WTC11 (cell line): Measurements from ENCODE around the gene MGAT2. TPM values are rescaled to one million over a fixed set of nuclear protein-coding genes. Genes with fewer than 3 reads are reported as not detected.
A peak's percentile ranks its signal among the peaks of the same experiment; 100 is the strongest.

Experiments used
- ATF1 ChIP-seq: sonication (generic); formaldehyde crosslinking; IDR thresholded peaks from 2 replicates; pipeline ENCODE4 v1.8.1; 2023; ENCODE audit warnings: mild to moderate bottlenecking, moderate library complexity, missing genetic modification reagents
- ESRRA ChIP-seq: sonication (generic); formaldehyde crosslinking; IDR thresholded peaks from 2 replicates; pipeline ENCODE4 v1.8.1; 2022; ENCODE audit warnings: mild to moderate bottlenecking, missing genetic modification reagents, borderline replicate concordance
- GRHL2 ChIP-seq: fragments of 250-450 bp; sonication (Bioruptor Pico); IDR thresholded peaks from 2 replicates; pipeline ENCODE4 v1.8.0; 2022; ENCODE audit warnings: mild to moderate bottlenecking, moderate library complexity; ENCODE audit not compliant: insufficient replicate concordance, severe bottlenecking
- HMGA2 ChIP-seq: fragments of 250-450 bp; sonication (Bioruptor Pico); IDR thresholded peaks from 2 replicates; pipeline ENCODE4 v1.4.0; 2021; ENCODE audit warnings: mild to moderate bottlenecking, moderate library complexity
- JAZF1 ChIP-seq: fragments of 250-450 bp; sonication (Bioruptor Pico); IDR thresholded peaks from 2 replicates; pipeline ENCODE4 v1.9.0; 2021; ENCODE audit warnings: moderate library complexity, mild to moderate bottlenecking, inconsistent platforms
- OVOL2 ChIP-seq: fragments of 250-450 bp; sonication (Bioruptor Pico); IDR thresholded peaks from 2 replicates; pipeline ENCODE4 v1.9.0; 2021; ENCODE audit warnings: mild to moderate bottlenecking, borderline replicate concordance
- RELA ChIP-seq: sonication (generic); formaldehyde crosslinking; IDR thresholded peaks from 2 replicates; pipeline ENCODE4 v1.8.1; 2022; ENCODE audit warnings: missing genetic modification reagents, mild to moderate bottlenecking, borderline replicate concordance
- ZNF232 ChIP-seq: sonication (generic); formaldehyde crosslinking; IDR thresholded peaks from 2 replicates; pipeline ENCODE4 v1.8.0; 2022; ENCODE audit warnings: mild to moderate bottlenecking, missing genetic modification reagents
- ZNF671 ChIP-seq: fragments of 250-450 bp; sonication (Bioruptor Pico); IDR thresholded peaks from 2 replicates; pipeline ENCODE4 v1.8.0; 2021; ENCODE audit warnings: mild to moderate bottlenecking
- total RNA-seq: library from RNA; stranded (reverse); gene quantifications from 3 replicates; pipeline ENCODE4 v1.2.3, GENCODE V29; 2021
- TF ChIP-seq, protein P1 (sequence below): sonication (generic); formaldehyde crosslinking; IDR thresholded peaks from 2 replicates; pipeline ENCODE4 v1.8.1; 2023; ENCODE audit warnings: mild to moderate bottlenecking, missing genetic modification reagents
- TF ChIP-seq, protein P2 (sequence below): fragments of 250-450 bp; sonication (Bioruptor Pico); IDR thresholded peaks from 2 replicates; pipeline ENCODE4 v2.1.2; 2022; ENCODE audit warnings: mild to moderate bottlenecking, moderate library complexity
- TF ChIP-seq, protein P3 (sequence below): sonication (generic); formaldehyde crosslinking; IDR thresholded peaks from 2 replicates; pipeline ENCODE4 v1.8.0; 2022; ENCODE audit warnings: mild to moderate bottlenecking, missing genetic modification reagents
- TF ChIP-seq, protein P4 (sequence below): sonication (generic); formaldehyde crosslinking; IDR thresholded peaks from 2 replicates; pipeline ENCODE4 v1.8.1; 2023; ENCODE audit warnings: mild to moderate bottlenecking, missing genetic modification reagents, moderate library complexity
- TF ChIP-seq, protein P5 (sequence below): sonication (generic); formaldehyde crosslinking; IDR thresholded peaks from 2 replicates; pipeline ENCODE4 v1.8.0; 2022; ENCODE audit warnings: mild to moderate bottlenecking, missing genetic modification reagents
- TF ChIP-seq, protein P6 (sequence below): sonication (generic); formaldehyde crosslinking; IDR thresholded peaks from 2 replicates; pipeline ENCODE4 v1.8.1; 2022; ENCODE audit warnings: mild to moderate bottlenecking, moderate library complexity, missing genetic modification reagents
- TF ChIP-seq, protein P7 (sequence below): fragments of 250-450 bp; sonication (Bioruptor Pico); IDR thresholded peaks from 2 replicates; pipeline ENCODE4 v1.9.0; 2021; ENCODE audit warnings: mild to moderate bottlenecking

Gene MGAT2
- total RNA-seq, 1 experiment from 2014 or later, result 25.2 TPM

DNA sequence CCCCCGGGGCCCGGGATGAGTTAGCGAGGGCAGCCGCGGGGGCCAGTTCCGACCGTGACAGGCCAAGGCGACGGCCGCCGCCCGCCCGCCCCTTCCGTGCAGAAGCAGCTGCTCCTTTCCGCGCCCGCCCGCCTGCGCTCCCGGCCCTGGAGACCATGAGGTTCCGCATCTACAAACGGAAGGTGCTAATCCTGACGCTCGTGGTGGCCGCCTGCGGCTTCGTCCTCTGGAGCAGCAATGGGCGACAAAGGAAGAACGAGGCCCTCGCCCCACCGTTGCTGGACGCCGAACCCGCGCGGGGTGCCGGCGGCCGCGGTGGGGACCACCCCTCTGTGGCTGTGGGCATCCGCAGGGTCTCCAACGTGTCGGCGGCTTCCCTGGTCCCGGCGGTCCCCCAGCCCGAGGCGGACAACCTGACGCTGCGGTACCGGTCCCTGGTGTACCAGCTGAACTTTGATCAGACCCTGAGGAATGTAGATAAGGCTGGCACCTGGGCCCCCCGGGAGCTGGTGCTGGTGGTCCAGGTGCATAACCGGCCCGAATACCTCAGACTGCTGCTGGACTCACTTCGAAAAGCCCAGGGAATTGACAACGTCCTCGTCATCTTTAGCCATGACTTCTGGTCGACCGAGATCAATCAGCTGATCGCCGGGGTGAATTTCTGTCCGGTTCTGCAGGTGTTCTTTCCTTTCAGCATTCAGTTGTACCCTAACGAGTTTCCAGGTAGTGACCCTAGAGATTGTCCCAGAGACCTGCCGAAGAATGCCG is 699 bp downstream of the MGAT2 start (continued):
- TF ChIP-seq, protein P1, sequence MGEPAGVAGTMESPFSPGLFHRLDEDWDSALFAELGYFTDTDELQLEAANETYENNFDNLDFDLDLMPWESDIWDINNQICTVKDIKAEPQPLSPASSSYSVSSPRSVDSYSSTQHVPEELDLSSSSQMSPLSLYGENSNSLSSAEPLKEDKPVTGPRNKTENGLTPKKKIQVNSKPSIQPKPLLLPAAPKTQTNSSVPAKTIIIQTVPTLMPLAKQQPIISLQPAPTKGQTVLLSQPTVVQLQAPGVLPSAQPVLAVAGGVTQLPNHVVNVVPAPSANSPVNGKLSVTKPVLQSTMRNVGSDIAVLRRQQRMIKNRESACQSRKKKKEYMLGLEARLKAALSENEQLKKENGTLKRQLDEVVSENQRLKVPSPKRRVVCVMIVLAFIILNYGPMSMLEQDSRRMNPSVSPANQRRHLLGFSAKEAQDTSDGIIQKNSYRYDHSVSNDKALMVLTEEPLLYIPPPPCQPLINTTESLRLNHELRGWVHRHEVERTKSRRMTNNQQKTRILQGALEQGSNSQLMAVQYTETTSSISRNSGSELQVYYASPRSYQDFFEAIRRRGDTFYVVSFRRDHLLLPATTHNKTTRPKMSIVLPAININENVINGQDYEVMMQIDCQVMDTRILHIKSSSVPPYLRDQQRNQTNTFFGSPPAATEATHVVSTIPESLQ, result no peak
- TF ChIP-seq ESRRA (CRISPR knock-in tag) (peak; percentile 32; the same call in 1 of the 2 replicates), ZNF232 (no peak), ATF1 (CRISPR knock-in tag) (no peak), HMGA2 (CRISPR knock-in tag) (no peak), OVOL2 (CRISPR knock-in tag) (no peak), JAZF1 (CRISPR knock-in tag) (no peak), GRHL2 (no peak), RELA (0 out of 2 replicates have a peak, but pooled peaks have one; percentile 47), ZNF671 (CRISPR knock-in tag) (no peak)
- TF ChIP-seq, protein P2, sequence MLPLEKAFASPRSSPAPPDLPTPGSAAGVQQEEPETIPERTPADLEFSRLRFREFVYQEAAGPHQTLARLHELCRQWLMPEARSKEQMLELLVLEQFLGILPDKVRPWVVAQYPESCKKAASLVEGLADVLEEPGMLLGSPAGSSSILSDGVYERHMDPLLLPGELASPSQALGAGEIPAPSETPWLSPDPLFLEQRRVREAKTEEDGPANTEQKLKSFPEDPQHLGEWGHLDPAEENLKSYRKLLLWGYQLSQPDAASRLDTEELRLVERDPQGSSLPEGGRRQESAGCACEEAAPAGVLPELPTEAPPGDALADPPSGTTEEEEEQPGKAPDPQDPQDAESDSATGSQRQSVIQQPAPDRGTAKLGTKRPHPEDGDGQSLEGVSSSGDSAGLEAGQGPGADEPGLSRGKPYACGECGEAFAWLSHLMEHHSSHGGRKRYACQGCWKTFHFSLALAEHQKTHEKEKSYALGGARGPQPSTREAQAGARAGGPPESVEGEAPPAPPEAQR (CRISPR knock-in tag), result no peak
- TF ChIP-seq, protein P3, sequence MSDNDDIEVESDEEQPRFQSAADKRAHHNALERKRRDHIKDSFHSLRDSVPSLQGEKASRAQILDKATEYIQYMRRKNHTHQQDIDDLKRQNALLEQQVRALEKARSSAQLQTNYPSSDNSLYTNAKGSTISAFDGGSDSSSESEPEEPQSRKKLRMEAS (CRISPR knock-in tag), result peak; percentile 78; the same call in 1 of the 2 replicates
- TF ChIP-seq, protein P4, sequence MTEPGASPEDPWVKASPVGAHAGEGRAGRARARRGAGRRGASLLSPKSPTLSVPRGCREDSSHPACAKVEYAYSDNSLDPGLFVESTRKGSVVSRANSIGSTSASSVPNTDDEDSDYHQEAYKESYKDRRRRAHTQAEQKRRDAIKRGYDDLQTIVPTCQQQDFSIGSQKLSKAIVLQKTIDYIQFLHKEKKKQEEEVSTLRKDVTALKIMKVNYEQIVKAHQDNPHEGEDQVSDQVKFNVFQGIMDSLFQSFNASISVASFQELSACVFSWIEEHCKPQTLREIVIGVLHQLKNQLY (CRISPR knock-in tag), result no peak
- TF ChIP-seq, protein P5, sequence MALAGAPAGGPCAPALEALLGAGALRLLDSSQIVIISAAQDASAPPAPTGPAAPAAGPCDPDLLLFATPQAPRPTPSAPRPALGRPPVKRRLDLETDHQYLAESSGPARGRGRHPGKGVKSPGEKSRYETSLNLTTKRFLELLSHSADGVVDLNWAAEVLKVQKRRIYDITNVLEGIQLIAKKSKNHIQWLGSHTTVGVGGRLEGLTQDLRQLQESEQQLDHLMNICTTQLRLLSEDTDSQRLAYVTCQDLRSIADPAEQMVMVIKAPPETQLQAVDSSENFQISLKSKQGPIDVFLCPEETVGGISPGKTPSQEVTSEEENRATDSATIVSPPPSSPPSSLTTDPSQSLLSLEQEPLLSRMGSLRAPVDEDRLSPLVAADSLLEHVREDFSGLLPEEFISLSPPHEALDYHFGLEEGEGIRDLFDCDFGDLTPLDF, result no peak
- TF ChIP-seq, protein P6, sequence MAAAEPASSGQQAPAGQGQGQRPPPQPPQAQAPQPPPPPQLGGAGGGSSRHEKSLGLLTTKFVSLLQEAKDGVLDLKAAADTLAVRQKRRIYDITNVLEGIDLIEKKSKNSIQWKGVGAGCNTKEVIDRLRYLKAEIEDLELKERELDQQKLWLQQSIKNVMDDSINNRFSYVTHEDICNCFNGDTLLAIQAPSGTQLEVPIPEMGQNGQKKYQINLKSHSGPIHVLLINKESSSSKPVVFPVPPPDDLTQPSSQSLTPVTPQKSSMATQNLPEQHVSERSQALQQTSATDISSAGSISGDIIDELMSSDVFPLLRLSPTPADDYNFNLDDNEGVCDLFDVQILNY (CRISPR knock-in tag), result 0 out of 2 replicates have a peak, but pooled peaks have one; percentile 11
- TF ChIP-seq, protein P7, sequence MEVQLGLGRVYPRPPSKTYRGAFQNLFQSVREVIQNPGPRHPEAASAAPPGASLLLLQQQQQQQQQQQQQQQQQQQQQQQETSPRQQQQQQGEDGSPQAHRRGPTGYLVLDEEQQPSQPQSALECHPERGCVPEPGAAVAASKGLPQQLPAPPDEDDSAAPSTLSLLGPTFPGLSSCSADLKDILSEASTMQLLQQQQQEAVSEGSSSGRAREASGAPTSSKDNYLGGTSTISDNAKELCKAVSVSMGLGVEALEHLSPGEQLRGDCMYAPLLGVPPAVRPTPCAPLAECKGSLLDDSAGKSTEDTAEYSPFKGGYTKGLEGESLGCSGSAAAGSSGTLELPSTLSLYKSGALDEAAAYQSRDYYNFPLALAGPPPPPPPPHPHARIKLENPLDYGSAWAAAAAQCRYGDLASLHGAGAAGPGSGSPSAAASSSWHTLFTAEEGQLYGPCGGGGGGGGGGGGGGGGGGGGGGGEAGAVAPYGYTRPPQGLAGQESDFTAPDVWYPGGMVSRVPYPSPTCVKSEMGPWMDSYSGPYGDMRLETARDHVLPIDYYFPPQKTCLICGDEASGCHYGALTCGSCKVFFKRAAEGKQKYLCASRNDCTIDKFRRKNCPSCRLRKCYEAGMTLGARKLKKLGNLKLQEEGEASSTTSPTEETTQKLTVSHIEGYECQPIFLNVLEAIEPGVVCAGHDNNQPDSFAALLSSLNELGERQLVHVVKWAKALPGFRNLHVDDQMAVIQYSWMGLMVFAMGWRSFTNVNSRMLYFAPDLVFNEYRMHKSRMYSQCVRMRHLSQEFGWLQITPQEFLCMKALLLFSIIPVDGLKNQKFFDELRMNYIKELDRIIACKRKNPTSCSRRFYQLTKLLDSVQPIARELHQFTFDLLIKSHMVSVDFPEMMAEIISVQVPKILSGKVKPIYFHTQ, result no peak
